Karpas-422 (cell line): ENCODE measurements around the gene VPS25. TPM values are rescaled to one million over a fixed set of nuclear protein-coding genes. Genes with fewer than 3 reads are reported as not detected.

Experiments
- DNase-seq: peaks from one replicate; pipeline ENCODE4 v3.0.0-alpha.2; 2015
- H2AFZ ChIP-seq: fragments of 200-600 bp; sonication (generic); 2 replicates; pipeline ENCODE4 v1.6.1; 2014; ENCODE audit warnings: antibody characterized with exemption, low read length, mixed read lengths
- H3K27ac ChIP-seq: fragments of 200-600 bp; sonication (generic); 2 replicates; pipeline ENCODE4 v1.5.1; 2014; ENCODE audit warnings: mild to moderate bottlenecking, low read length, moderate library complexity
- H3K27me3 ChIP-seq: fragments of 200-600 bp; sonication (generic); 2 replicates; pipeline ENCODE4 v1.6.1; 2014; ENCODE audit warnings: low read length, mixed read lengths
- H3K36me3 ChIP-seq: fragments of 200-600 bp; sonication (generic); 2 replicates; pipeline ENCODE4 v1.6.1; 2014; ENCODE audit warnings: low read length, mixed read lengths; ENCODE audit not compliant: insufficient read depth
- H3K4me1 ChIP-seq: fragments of 200-600 bp; sonication (generic); 2 replicates; pipeline ENCODE4 v1.6.1; 2014; ENCODE audit warnings: mild to moderate bottlenecking, low read length, mixed read lengths
- H3K4me2 ChIP-seq: fragments of 200-600 bp; sonication (generic); 2 replicates; pipeline ENCODE4 v1.6.1; 2014; ENCODE audit warnings: low read length, low read depth, mild to moderate bottlenecking; ENCODE audit not compliant: poor library complexity, severe bottlenecking
- H3K4me3 ChIP-seq: fragments of 200-600 bp; sonication (generic); 2 replicates; pipeline ENCODE4 v1.5.1; 2014; ENCODE audit warnings: mild to moderate bottlenecking, antibody characterized with exemption, low read length, mixed read lengths
- H3K79me2 ChIP-seq: fragments of 200-600 bp; sonication (generic); 2 replicates; pipeline ENCODE4 v1.6.1; 2014; ENCODE audit warnings: mild to moderate bottlenecking, low read length, mixed read lengths
- H3K9ac ChIP-seq: fragments of 200-600 bp; sonication (generic); 2 replicates; pipeline ENCODE4 v1.6.0; 2014; ENCODE audit warnings: low read length
- H3K9me2 ChIP-seq: fragments of 200-600 bp; sonication (generic), shearing (Covaris generic); replicated peaks from 2 replicates; pipeline ENCODE4 v1.6.0; 2014; ENCODE audit warnings: mild to moderate bottlenecking, low read length, moderate library complexity; ENCODE audit not compliant: insufficient read depth
- H3K9me3 ChIP-seq: fragments of 300-700, 200-600 bp; sonication (generic); 2 replicates; pipeline ENCODE4 v1.6.1; 2014; ENCODE audit warnings: low read length, mixed read lengths
- H4K20me1 ChIP-seq: fragments of 200-600 bp; sonication (generic); 2 replicates; pipeline ENCODE4 v1.6.1; 2014; ENCODE audit warnings: mild to moderate bottlenecking, antibody characterized with exemption, low read length, low read depth; ENCODE audit not compliant: insufficient read depth
- total RNA-seq: library from RNA; depleted of rRNA; stranded (reverse); fragments of >200 nt; shearing (Covaris generic); gene quantifications from 2 replicates; pipeline ENCODE4 v1.2.3, GENCODE V29; 2014; ENCODE audit warnings: low replicate concordance

VPS25 gene
- total RNA-seq, 1 experiment from 2014 or later: 43.9 TPM

- Histone ChIP-seq H3K27me3 (no peaks in the 10 kb centered on the region), H3K27ac (no peak overlapping the region), H3K4me2 (no peak overlapping the region), H2AFZ (no peak overlapping the region), H3K79me2 (no peaks in the 10 kb centered on the region), H3K4me3 (no peak overlapping the region), H3K4me1 (no peaks in the 10 kb centered on the region), H3K9me2 (no peaks in the 10 kb centered on the region), H3K9me3 (no peaks in the 10 kb centered on the region), H3K9ac (no peak overlapping the region), H4K20me1 (no peaks in the 10 kb centered on the region), H3K36me3 (no peaks in the 10 kb centered on the region)
- DNase-seq: no peak
These were observed 10.0 kb downstream of the VPS25 start for GRCh38 chr17:42783062-42783790.

DNA sequence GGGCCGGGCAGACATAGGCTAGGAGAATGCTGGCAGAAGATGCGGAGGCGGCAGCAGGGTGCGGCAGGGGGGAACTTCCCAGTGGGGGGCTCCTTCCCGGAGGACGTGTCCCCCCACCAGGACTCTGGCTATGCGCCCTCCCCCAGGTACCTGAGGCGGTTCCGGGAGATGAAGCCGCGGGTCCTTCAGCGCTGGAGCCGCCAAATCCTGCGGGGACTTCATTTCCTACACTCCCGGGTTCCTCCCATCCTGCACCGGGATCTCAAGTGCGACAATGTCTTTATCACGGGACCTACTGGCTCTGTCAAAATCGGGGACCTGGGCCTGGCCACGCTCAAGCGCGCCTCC, 10.5 kb downstream of the VPS25 start:
- H3K4me1 ChIP-seq: no peaks in the 10 kb centered on the region
- H3K27me3 ChIP-seq: no peaks in the 10 kb centered on the region
- no peaks in the 10 kb centered on the region; the same call in 1 of the 2 replicates for H3K36me3 ChIP-seq
- H3K4me3 ChIP-seq: no peak overlapping the region
- no peaks in the 10 kb centered on the region for H3K9me2 ChIP-seq
- no peaks in the 10 kb centered on the region for H4K20me1 ChIP-seq
- H3K4me2 ChIP-seq: no peak overlapping the region
- H3K79me2 ChIP-seq: no peaks in the 10 kb centered on the region
- no peak overlapping the region for H2AFZ ChIP-seq
- no peak overlapping the region for H3K27ac ChIP-seq
- no peaks in the 10 kb centered on the region for H3K9me3 ChIP-seq
- H3K9ac ChIP-seq: no peak overlapping the region
- DNase-seq: no peak

GRCh38 chr17:42784409-42784808, 11.2 kb downstream of the VPS25 start:
- no peak overlapping the region for H3K27ac ChIP-seq
- no peaks in the 10 kb centered on the region for H3K27me3 ChIP-seq
- DNase-seq: no peak
- H2AFZ ChIP-seq: no peak overlapping the region
- no peak overlapping the region for H3K9ac ChIP-seq
- no peaks in the 10 kb centered on the region for H3K79me2 ChIP-seq
- no peak overlapping the region for H3K4me3 ChIP-seq
- no peaks in the 10 kb centered on the region for H4K20me1 ChIP-seq
- H3K9me2 ChIP-seq: no peaks in the 10 kb centered on the region
- H3K36me3 ChIP-seq: no peaks in the 10 kb centered on the region; the same call in 1 of the 2 replicates
- no peaks in the 10 kb centered on the region for H3K4me1 ChIP-seq
- H3K4me2 ChIP-seq: no peak overlapping the region
- H3K9me3 ChIP-seq: no peaks in the 10 kb centered on the region

DNA sequence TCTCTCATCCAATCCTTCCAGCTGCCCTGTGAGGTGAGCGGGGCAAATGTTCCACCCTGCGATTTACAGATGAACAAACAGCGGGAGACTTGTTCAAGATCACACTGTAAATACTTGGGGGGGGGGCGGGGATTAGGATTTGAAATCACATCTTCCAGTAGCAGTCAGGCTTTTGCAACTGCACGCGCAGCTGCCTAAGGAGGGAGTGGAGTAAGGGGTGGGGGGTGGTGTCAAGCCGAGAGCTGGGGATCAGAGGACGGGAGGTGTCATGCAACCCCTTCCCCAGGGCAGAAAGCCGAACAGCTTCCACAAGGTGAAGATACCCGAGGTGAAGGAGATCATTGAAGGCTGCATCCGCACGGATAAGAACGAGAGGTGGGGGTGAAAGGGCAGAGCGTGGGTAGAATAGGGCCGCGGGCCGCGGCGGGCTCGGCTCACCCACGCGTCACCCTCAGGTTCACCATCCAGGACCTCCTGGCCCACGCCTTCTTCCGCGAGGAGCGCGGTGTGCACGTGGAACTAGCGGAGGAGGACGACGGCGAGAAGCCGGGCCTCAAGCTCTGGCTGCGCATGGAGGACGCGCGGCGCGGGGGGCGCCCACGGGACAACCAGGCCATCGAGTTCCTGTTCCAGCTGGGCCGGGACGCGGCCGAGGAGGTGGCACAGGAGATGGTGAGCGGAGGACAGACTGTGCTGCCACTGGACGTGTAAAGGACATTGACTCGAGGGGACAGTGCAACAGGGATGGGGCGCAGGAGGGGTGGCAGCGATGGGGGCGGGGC, 11.8 kb downstream of the VPS25 start:
- Histone ChIP-seq H3K9me2 (no peaks in the 10 kb centered on the region), H3K4me3 (no peak overlapping the region), H3K27me3 (no peaks in the 10 kb centered on the region), H3K4me1 (no peaks in the 10 kb centered on the region), H3K27ac (no peak overlapping the region), H2AFZ (no peak overlapping the region), H3K4me2 (no peak overlapping the region), H3K79me2 (no peaks in the 10 kb centered on the region), H3K36me3 (no peaks in the 10 kb centered on the region; the same call in 1 of the 2 replicates), H3K9ac (no peak overlapping the region), H4K20me1 (no peaks in the 10 kb centered on the region), H3K9me3 (no peaks in the 10 kb centered on the region)
- DNase-seq: no peak

DNA sequence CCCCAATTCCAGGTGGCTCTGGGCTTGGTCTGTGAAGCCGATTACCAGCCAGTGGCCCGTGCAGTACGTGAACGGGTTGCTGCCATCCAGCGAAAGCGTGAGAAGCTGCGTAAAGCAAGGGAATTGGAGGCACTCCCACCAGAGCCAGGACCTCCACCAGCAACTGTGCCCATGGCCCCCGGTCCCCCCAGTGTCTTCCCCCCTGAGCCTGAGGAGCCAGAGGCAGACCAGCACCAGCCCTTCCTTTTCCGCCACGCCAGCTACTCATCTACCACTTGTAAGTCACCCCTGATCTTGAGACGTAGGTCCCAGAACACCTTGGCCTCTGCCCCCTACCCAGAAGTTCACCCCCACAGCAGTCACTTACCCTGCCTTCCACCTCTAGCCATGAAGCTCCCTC, 14.0 kb downstream of the VPS25 start:
- Histone ChIP-seq H3K27me3 (no peaks in the 10 kb centered on the region), H3K9ac (no peak overlapping the region), H3K9me2 (no peaks in the 10 kb centered on the region), H3K36me3 (no peaks in the 10 kb centered on the region; the same call in 1 of the 2 replicates), H3K4me3 (no peak overlapping the region), H3K9me3 (no peaks in the 10 kb centered on the region), H3K4me2 (no peak overlapping the region), H4K20me1 (no peaks in the 10 kb centered on the region), H3K79me2 (no peaks in the 10 kb centered on the region), H3K4me1 (no peaks in the 10 kb centered on the region), H3K27ac (no peak overlapping the region), H2AFZ (no peak overlapping the region)
- DNase-seq: no peak

DNA sequence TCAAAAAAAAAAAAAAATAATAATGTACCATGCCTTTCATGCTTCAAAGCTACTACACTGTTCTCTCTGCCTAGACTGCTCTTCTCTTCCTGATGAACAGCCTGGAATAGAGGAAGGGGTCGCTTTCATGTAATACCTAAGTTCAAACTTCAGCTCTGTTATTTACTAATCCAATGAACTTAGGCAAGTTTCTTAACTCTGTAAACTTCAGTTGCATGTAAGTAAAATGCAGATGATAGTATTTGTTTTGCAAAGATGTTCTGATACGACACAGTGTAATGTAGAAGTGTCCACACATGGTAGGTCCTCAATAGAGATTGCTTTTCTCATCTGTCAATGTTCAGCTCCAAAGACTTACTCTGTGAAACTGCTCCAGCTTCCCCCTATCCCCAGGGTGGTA, 18.7 kb downstream of the VPS25 start:
- Histone ChIP-seq H3K79me2 (no peaks in the 10 kb centered on the region), H3K4me2 (no peak overlapping the region), H3K9me2 (no peaks in the 10 kb centered on the region), H3K36me3 (no peaks in the 10 kb centered on the region; the same call in 1 of the 2 replicates), H2AFZ (no peak overlapping the region), H3K27ac (no peak overlapping the region), H3K9ac (no peak overlapping the region), H3K27me3 (no peaks in the 10 kb centered on the region), H3K9me3 (no peaks in the 10 kb centered on the region), H4K20me1 (no peaks in the 10 kb centered on the region), H3K4me3 (no peak overlapping the region), H3K4me1 (no peaks in the 10 kb centered on the region; the same call in none of the 2 replicates)
- no peak for DNase-seq

DNA sequence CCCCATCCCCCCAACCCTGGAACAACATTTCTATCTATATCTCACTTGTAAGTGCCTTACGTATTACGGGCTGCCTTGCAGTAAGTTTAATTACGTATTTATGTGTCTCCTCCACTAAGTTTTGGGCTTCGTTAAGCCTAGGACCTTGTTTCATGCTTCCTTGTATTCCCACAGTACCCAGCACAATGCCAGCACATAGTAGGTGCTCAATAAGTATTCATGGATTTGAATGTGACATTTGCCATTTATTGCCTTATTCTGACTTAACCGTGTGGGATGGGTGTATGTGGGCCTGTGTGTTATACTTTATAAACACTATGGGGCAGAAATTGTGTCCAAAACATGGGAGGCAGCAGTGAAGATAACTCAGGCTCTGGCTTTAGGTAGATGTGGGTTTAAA, 19.3 kb downstream of the VPS25 start:
- Histone ChIP-seq H3K4me2 (no peak overlapping the region), H2AFZ (no peak overlapping the region), H3K4me3 (no peak overlapping the region), H3K4me1 (peaks cover 6% of the 10 kb centered on the region), H3K36me3 (no peaks in the 10 kb centered on the region; the same call in 1 of the 2 replicates), H3K9me2 (no peaks in the 10 kb centered on the region), H3K9me3 (no peaks in the 10 kb centered on the region), H3K27me3 (no peaks in the 10 kb centered on the region), H3K27ac (no peak overlapping the region), H4K20me1 (no peaks in the 10 kb centered on the region), H3K9ac (no peak overlapping the region), H3K79me2 (peaks cover 5% of the 10 kb centered on the region)
- no peak for DNase-seq

GRCh38 chr17:42795061-42795460, 21.8 kb downstream of the VPS25 start:
- no peaks in the 10 kb centered on the region for H3K9me2 ChIP-seq
- no peak for DNase-seq
- H3K9me3 ChIP-seq: no peaks in the 10 kb centered on the region
- no peaks in the 10 kb centered on the region for H3K36me3 ChIP-seq
- no peak overlapping the region for H3K4me3 ChIP-seq
- H3K9ac ChIP-seq: no peak overlapping the region
- H3K79me2 ChIP-seq: peaks cover 13% of the 10 kb centered on the region
- H3K27me3 ChIP-seq: no peaks in the 10 kb centered on the region
- no peaks in the 10 kb centered on the region for H4K20me1 ChIP-seq
- no peak overlapping the region for H3K27ac ChIP-seq
- no peak overlapping the region for H3K4me2 ChIP-seq
- peaks cover 13% of the 10 kb centered on the region for H3K4me1 ChIP-seq
- no peak overlapping the region for H2AFZ ChIP-seq
